ENCODE data around the gene NOP16.

Gene NOP16

GRCh38 chr5:176388444-176389134 is at the start of gene NOP16, which contains the start of gene HIGD2A:
Gene NOP16 (minus strand): TSS chr5:176388598. CDS start chr5:176388539, 59 bp downstream.
Gene HIGD2A (plus strand): TSS chr5:176388751. CDS start chr5:176388820, 69 bp downstream.
- Mint-ChIP-seq H3K27ac (peak within 1 kb of the TSS; percentile 100), H3K9me3 (no peaks in the 10 kb centered on the region), H3K27me3 (no peaks in the 10 kb centered on the region), H3K4me3 (peak within 1 kb of the TSS; percentile 100), H3K4me1 (peaks cover 48% of the 10 kb centered on the region)
- ATAC-seq (peak; percentile 97), DNase-seq (peak; percentile 96 to 98)

- DNase-seq (no peak), ATAC-seq (peak; percentile 74)
- Mint-ChIP-seq H3K27ac (no peak overlapping the region), H3K4me1 (peaks cover 15% of the 10 kb centered on the region), H3K4me3 (peak overlapping the region; percentile 55 to 60), H3K27me3 (peaks cover 14% of the 10 kb centered on the region), H3K9me3 (peaks cover 0 to 7% of the 10 kb centered on the region in 2 donors)
Measured at GRCh38 chr5:176436656-176437055, 48.3 kb upstream of the NOP16 start.

GRCh38 chr5:176432707-176433106 is 44.3 kb upstream of the NOP16 start:
- Mint-ChIP-seq H3K4me1 (peaks cover 28% of the 10 kb centered on the region), H3K9me3 (peaks cover 0 to 7% of the 10 kb centered on the region in 2 donors), H3K27ac (no peak overlapping the region), H3K4me3 (no peak overlapping the region), H3K27me3 (no peaks in the 10 kb centered on the region)
- DNase-seq (no peak), ATAC-seq (no peak)

- H3K4me3 Mint-ChIP-seq = no peak overlapping the region
Measured at GRCh38 chr5:176429972-176430371, 41.6 kb upstream of the NOP16 start.

GRCh38 chr5:176427971-176428370 is 39.6 kb upstream of the NOP16 start:
- Mint-ChIP-seq H3K9me3 (peaks cover 0 to 4% of the 10 kb centered on the region in 2 donors), H3K4me3 (no peak overlapping the region), H3K27me3 (no peaks in the 10 kb centered on the region), H3K4me1 (peaks cover 13% of the 10 kb centered on the region), H3K27ac (no peak overlapping the region)
- no peak for DNase-seq
- ATAC-seq = no peak

More at GRCh38 chr5:176429972-176430371, 41.6 kb upstream of the NOP16 start:
- peaks cover 13% of the 10 kb centered on the region for H3K4me1 Mint-ChIP-seq
- peak; percentile 82 for ATAC-seq
- no peaks in the 10 kb centered on the region for H3K27me3 Mint-ChIP-seq
- H3K9me3 Mint-ChIP-seq = peaks cover 0 to 7% of the 10 kb centered on the region in 2 donors
- peak overlapping the region in 1 of 2 donors; percentile 44 for H3K27ac Mint-ChIP-seq
- no peak for DNase-seq

GRCh38 chr5:176426876-176427275 is 38.5 kb upstream of the NOP16 start:
- no peak for ATAC-seq
- Mint-ChIP-seq H3K9me3 (no peaks in the 10 kb centered on the region), H3K4me1 (peaks cover 13% of the 10 kb centered on the region), H3K4me3 (no peak overlapping the region), H3K27me3 (no peaks in the 10 kb centered on the region), H3K27ac (no peak overlapping the region)
- no peak for DNase-seq

- Mint-ChIP-seq H3K4me1 (peaks cover 12% of the 10 kb centered on the region), H3K27ac (no peak overlapping the region), H3K27me3 (no peaks in the 10 kb centered on the region), H3K4me3 (no peak overlapping the region), H3K9me3 (peaks cover 0 to 7% of the 10 kb centered on the region in 2 donors)
- ATAC-seq (no peak), DNase-seq (no peak)
Measured at GRCh38 chr5:176425791-176426190, 37.4 kb upstream of the NOP16 start.

GRCh38 chr5:176425138-176425537 is 36.7 kb upstream of the NOP16 start:
- Mint-ChIP-seq H3K4me3 (no peak overlapping the region), H3K27me3 (no peaks in the 10 kb centered on the region), H3K4me1 (peaks cover 5% of the 10 kb centered on the region), H3K9me3 (peaks cover 0 to 7% of the 10 kb centered on the region in 2 donors), H3K27ac (no peak overlapping the region)
- ATAC-seq (no peak), DNase-seq (no peak)

GRCh38 chr5:176424181-176424580 is 35.8 kb upstream of the NOP16 start:
- Mint-ChIP-seq H3K4me3 (no peak overlapping the region), H3K4me1 (no peaks in the 10 kb centered on the region), H3K9me3 (peaks cover 0 to 7% of the 10 kb centered on the region in 2 donors), H3K27ac (no peak overlapping the region), H3K27me3 (no peaks in the 10 kb centered on the region)
- ATAC-seq = no peak
- DNase-seq = no peak

GRCh38 chr5:176420972-176421544 is 32.7 kb upstream of the NOP16 start:
- ATAC-seq = no peak
- DNase-seq = no peak
- H3K27ac Mint-ChIP-seq = no peak overlapping the region

GRCh38 chr5:176420086-176420485 is 31.7 kb upstream of the NOP16 start:
- no peak for DNase-seq
- Mint-ChIP-seq H3K27me3 (no peaks in the 10 kb centered on the region), H3K4me3 (no peak overlapping the region), H3K4me1 (peaks cover 15% of the 10 kb centered on the region), H3K27ac (no peak overlapping the region), H3K9me3 (peaks cover 0 to 7% of the 10 kb centered on the region in 2 donors)
- no peak for ATAC-seq

More at GRCh38 chr5:176420972-176421544, 32.7 kb upstream of the NOP16 start:
- Mint-ChIP-seq H3K4me3 (no peak overlapping the region), H3K9me3 (peaks cover 0 to 7% of the 10 kb centered on the region in 2 donors), H3K4me1 (peaks cover 8% of the 10 kb centered on the region), H3K27me3 (no peaks in the 10 kb centered on the region)

GRCh38 chr5:176418251-176418650 is 29.9 kb upstream of the NOP16 start:
- ATAC-seq (no peak), DNase-seq (no peak)
- no peaks in the 10 kb centered on the region for H3K27me3 Mint-ChIP-seq
- H3K4me3 Mint-ChIP-seq = no peak overlapping the region
- peaks cover 0 to 7% of the 10 kb centered on the region in 2 donors for H3K9me3 Mint-ChIP-seq
- H3K27ac Mint-ChIP-seq = no peak overlapping the region
- H3K4me1 Mint-ChIP-seq = peaks cover 34% of the 10 kb centered on the region

GRCh38 chr5:176416965-176417364 is 28.6 kb upstream of the NOP16 start:
- Mint-ChIP-seq H3K4me1 (peaks cover 45% of the 10 kb centered on the region), H3K27ac (peak overlapping the region in 1 of 2 donors; percentile 8), H3K9me3 (peaks cover 0 to 7% of the 10 kb centered on the region in 2 donors), H3K4me3 (peak overlapping the region; percentile 62 to 66), H3K27me3 (no peaks in the 10 kb centered on the region)
- ATAC-seq = no peak
- DNase-seq = no peak

- H3K4me3 Mint-ChIP-seq = peak within 1 kb of the TSS; percentile 86 to 93
- H3K27ac Mint-ChIP-seq = peak within 1 kb of the TSS; percentile 83 to 89
- H3K27me3 Mint-ChIP-seq = no peaks in the 10 kb centered on the region
- DNase-seq = peak; percentile 81 to 83
- peak; percentile 98 for ATAC-seq
- H3K4me1 Mint-ChIP-seq = peaks cover 52% of the 10 kb centered on the region
- peaks cover 0 to 3% of the 10 kb centered on the region in 2 donors for H3K9me3 Mint-ChIP-seq
Measured at GRCh38 chr5:176415952-176416924, 27.8 kb upstream of the NOP16 start, which contains the start of gene CLTB. Gene CLTB (minus strand): TSS chr5:176416539. CDS start chr5:176416363, 176 bp downstream.

- peaks cover 57% of the 10 kb centered on the region for H3K4me1 Mint-ChIP-seq
- no peaks in the 10 kb centered on the region for H3K27me3 Mint-ChIP-seq
- H3K27ac Mint-ChIP-seq = peak overlapping the region; percentile 67 to 68
- ATAC-seq (no peak), DNase-seq (no peak)
- H3K4me3 Mint-ChIP-seq = peak overlapping the region; percentile 86 to 93
- H3K9me3 Mint-ChIP-seq = no peaks in the 10 kb centered on the region
Measured at GRCh38 chr5:176415240-176415951, 27.0 kb upstream of the NOP16 start.
